K562 (cell line): ENCODE measurements around the gene BEST2. TPM values are rescaled to one million over a fixed set of nuclear protein-coding genes. Genes with fewer than 3 reads are reported as not detected.

ENCODE experiments used
- ASH1L ChIP-seq: fragments of 450-650 bp; IDR thresholded peaks from 2 replicates; pipeline ENCODE4 v1.6.1; 2018; ENCODE audit warnings: borderline replicate concordance, mild to moderate bottlenecking, low read depth; ENCODE audit not compliant: partially characterized antibody
- BRCA1 ChIP-seq, 2 experiments: fragments of 450-650 bp in 1 of 2; sonication (generic) in 1 of 2; formaldehyde crosslinking in 1 of 2; IDR thresholded peaks; 2 replicates each; pipeline versions ENCODE4 v1.5.0 to v1.6.1; 2017 to 2020; ENCODE audit warnings: mild to moderate bottlenecking in 1 of 2, missing genetic modification reagents in 1 of 2
- CAMTA2 ChIP-seq: fragments of 250-450 bp; sonication (Bioruptor Pico); conservative IDR thresholded peaks from 2 replicates; pipeline ENCODE4 v1.5.1; 2022
- EWSR1 ChIP-seq: fragments of 450-650 bp; IDR thresholded peaks from 2 replicates; pipeline ENCODE4 v1.6.1; 2018; ENCODE audit warnings: borderline replicate concordance, mild to moderate bottlenecking, low read depth, moderate library complexity; ENCODE audit not compliant: partially characterized antibody
- ILF3 ChIP-seq: fragments of 450-650 bp; IDR thresholded peaks from 2 replicates; pipeline ENCODE4 v1.6.1; 2018; ENCODE audit warnings: antibody characterized with exemption, mild to moderate bottlenecking, moderate library complexity, borderline replicate concordance
- KAT2B ChIP-seq: IDR thresholded peaks from one replicate; pipeline ENCODE4 v1.6.1; 2012; ENCODE audit warnings: low read depth, mild to moderate bottlenecking, control low read depth, inconsistent platforms, low read length, moderate library complexity
- MAFF ChIP-seq: IDR thresholded peaks from 2 replicates; pipeline ENCODE4 v1.6.1; 2012; ENCODE audit warnings: low read length, improper control_type of control experiment
- MTA2 ChIP-seq: fragments of 450-650 bp; IDR thresholded peaks from 2 replicates; pipeline ENCODE4 v1.6.1; 2016; ENCODE audit warnings: low read depth
- POU5F1 ChIP-seq: fragments of 150-350 bp; IDR thresholded peaks from 2 replicates; pipeline ENCODE4 v1.6.1; 2014; ENCODE audit warnings: borderline replicate concordance, low read length, low read depth, mild to moderate bottlenecking; ENCODE audit not compliant: partially characterized antibody
- SMARCA5 ChIP-seq: fragments of 450-650 bp; IDR thresholded peaks from 2 replicates; pipeline ENCODE4 v1.6.1; 2016
- SRF ChIP-seq, 2 experiments: fragments of 250-450, 450-650 bp in 1 of 2; sonication (Bioruptor Pico) in 1 of 2; sonication (generic) in 1 of 2; formaldehyde crosslinking; IDR thresholded peaks; 2 replicates each; pipeline versions ENCODE4 v1.5.0 to v1.5.1; 2020 to 2022; ENCODE audit warnings: mild to moderate bottlenecking in 1 of 2, missing genetic modification reagents in 1 of 2
- ZBTB7A ChIP-seq: IDR thresholded peaks from 2 replicates; pipeline ENCODE4 v1.6.1; 2011; ENCODE audit warnings: low read depth, mild to moderate bottlenecking, low read length, moderate library complexity, borderline replicate concordance; ENCODE audit not compliant: control insufficient read depth
- ZNF12 ChIP-seq: sonication (generic); formaldehyde crosslinking; IDR thresholded peaks from 2 replicates; pipeline ENCODE4 v1.4.0; 2020; ENCODE audit warnings: mild to moderate bottlenecking, missing genetic modification reagents
- polyA plus RNA-seq, 8 experiments: library from polyadenylated mRNA; depleted of rRNA in 4 of 8; stranded (reverse) in 5 of 8; unstranded in 3 of 8; fragments of >200 nt; fragmentation: Nextera tagmentation in 2 of 8; fragmentation: Illumina TruSeq in 1 of 8; extraction: Ambion mirVana in 2 of 8; extraction: Trizol in 1 of 8; gene quantifications; 2 replicates each; pipeline versions ENCODE4 v1.2.1 to v1.2.3, GENCODE V29; 2011 to 2014; ENCODE audit warnings: inconsistent platforms in 1 of 8, missing spikeins in 1 of 8
- total RNA-seq, 7 experiments: library from RNA; depleted of rRNA in 6 of 7; stranded (reverse); fragments of >200 nt in 6 of 7; fragmentation: Illumina TruSeq in 2 of 7; extraction: Trizol in 2 of 7; gene quantifications; 2 replicates each; pipeline versions ENCODE4 v1.2.1 to v1.2.3, GENCODE V29; 2011 to 2021; ENCODE audit warnings: low replicate concordance in 1 of 7
- TF ChIP-seq, protein P1 (sequence below): fragments of 450-650 bp; IDR thresholded peaks from one replicate; pipeline ENCODE4 v1.6.1; 2018; ENCODE audit warnings: mild to moderate bottlenecking, moderate library complexity; ENCODE audit not compliant: partially characterized antibody
- TF ChIP-seq, protein P2 (sequence below): fragments of 250-450 bp; sonication (Bioruptor Pico); IDR thresholded peaks from 2 replicates; pipeline ENCODE4 v1.4.0; 2020; ENCODE audit warnings: mild to moderate bottlenecking, moderate library complexity
- TF ChIP-seq, protein P3 (sequence below): sonication (generic); formaldehyde crosslinking; IDR thresholded peaks from 2 replicates; pipeline ENCODE4 v1.5.0; 2020; ENCODE audit warnings: missing genetic modification reagents
- TF ChIP-seq, protein P4 (sequence below): sonication (generic); formaldehyde crosslinking; IDR thresholded peaks from 2 replicates; pipeline ENCODE4 v1.8.0; 2022; ENCODE audit warnings: mild to moderate bottlenecking, missing genetic modification reagents

The BEST2 gene
- total and polyA plus RNA-seq, 9 of the 15 experiments (the other 6 are each of a cell fraction or from before 2014, with no cell fraction given), result not detected

DNA sequence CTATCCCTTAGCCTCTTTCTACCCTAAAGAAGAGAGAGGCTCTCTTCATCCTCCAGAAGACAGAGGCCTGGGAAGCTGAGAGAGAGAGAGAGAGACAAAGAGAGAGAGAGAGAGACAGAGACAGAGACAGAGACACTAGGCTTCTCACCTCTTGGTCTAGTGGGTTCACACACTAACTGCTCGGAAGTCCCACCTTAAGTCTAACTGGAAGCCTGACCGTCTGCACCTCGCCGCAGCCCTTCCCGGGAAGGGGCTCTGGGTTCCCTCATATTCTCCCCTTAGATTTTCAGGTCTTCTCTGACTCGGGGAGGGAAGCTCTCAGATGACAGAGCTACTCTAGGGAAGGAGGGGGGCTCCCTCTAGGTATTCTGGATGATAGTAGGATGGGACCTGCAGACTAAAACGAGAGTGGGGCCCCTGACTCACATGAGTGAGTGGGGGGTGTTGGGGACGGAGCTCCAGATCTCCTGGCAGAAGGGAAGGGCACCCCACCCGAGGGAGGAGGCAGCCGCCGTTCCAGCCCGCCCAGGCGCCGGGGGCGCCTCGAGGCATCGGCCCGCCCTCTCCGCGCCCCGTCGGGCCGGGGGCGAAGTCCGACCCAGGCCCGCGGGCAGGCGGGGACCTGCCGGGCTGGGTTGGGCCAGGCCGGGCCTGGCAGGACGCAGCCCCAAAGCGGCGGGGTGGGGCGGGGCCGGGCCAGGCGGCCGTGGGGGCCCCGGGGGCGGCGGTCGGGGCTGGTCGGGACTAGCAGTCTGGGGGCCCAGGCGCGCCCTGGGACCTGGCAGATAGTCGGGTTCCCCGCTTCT lies 37.7 kb downstream of the BEST2 start (continued):
- TF ChIP-seq, protein P1, sequence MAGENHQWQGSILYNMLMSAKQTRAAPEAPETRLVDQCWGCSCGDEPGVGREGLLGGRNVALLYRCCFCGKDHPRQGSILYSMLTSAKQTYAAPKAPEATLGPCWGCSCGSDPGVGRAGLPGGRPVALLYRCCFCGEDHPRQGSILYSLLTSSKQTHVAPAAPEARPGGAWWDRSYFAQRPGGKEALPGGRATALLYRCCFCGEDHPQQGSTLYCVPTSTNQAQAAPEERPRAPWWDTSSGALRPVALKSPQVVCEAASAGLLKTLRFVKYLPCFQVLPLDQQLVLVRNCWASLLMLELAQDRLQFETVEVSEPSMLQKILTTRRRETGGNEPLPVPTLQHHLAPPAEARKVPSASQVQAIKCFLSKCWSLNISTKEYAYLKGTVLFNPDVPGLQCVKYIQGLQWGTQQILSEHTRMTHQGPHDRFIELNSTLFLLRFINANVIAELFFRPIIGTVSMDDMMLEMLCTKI, result no peak
- TF ChIP-seq, protein P2, sequence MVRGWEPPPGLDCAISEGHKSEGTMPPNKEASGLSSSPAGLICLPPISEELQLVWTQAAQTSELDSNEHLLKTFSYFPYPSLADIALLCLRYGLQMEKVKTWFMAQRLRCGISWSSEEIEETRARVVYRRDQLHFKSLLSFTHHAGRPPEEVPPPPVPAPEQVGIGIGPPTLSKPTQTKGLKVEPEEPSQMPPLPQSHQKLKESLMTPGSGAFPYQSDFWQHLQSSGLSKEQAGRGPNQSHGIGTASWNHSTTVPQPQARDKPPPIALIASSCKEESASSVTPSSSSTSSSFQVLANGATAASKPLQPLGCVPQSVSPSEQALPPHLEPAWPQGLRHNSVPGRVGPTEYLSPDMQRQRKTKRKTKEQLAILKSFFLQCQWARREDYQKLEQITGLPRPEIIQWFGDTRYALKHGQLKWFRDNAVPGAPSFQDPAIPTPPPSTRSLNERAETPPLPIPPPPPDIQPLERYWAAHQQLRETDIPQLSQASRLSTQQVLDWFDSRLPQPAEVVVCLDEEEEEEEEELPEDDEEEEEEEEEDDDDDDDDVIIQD (CRISPR knock-in tag), result no peak
- TF ChIP-seq KAT2B, result no peak
- TF ChIP-seq SRF (CRISPR knock-in tag; IDR thresholded peaks at IDR 0.05), result 0 out of 4 replicates have a peak, but pooled peaks of 1 of the 2 experiments have one; percentile 23
- no peak for TF ChIP-seq POU5F1
- TF ChIP-seq ZNF12 (CRISPR knock-in tag), result no peak
- no peak for TF ChIP-seq CAMTA2 (CRISPR knock-in tag)
- no peak for TF ChIP-seq MTA2
- peak; percentile 69; the same call in 1 of the 2 replicates for TF ChIP-seq ZBTB7A
- TF ChIP-seq EWSR1, result no peak
- no peak for TF ChIP-seq BRCA1 (IDR thresholded peaks at IDR 0.05)
- no peak for TF ChIP-seq BRCA1 (CRISPR knock-in tag; IDR thresholded peaks at IDR 0.05)
- no peak for TF ChIP-seq ILF3
- TF ChIP-seq ASH1L, result no peak
- TF ChIP-seq, protein P3, sequence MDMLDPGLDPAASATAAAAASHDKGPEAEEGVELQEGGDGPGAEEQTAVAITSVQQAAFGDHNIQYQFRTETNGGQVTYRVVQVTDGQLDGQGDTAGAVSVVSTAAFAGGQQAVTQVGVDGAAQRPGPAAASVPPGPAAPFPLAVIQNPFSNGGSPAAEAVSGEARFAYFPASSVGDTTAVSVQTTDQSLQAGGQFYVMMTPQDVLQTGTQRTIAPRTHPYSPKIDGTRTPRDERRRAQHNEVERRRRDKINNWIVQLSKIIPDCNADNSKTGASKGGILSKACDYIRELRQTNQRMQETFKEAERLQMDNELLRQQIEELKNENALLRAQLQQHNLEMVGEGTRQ (CRISPR knock-in tag), result no peak
- no peak for TF ChIP-seq MAFF
- TF ChIP-seq SMARCA5, result peak; percentile 39; the same call in 1 of the 2 replicates
- TF ChIP-seq, protein P4, sequence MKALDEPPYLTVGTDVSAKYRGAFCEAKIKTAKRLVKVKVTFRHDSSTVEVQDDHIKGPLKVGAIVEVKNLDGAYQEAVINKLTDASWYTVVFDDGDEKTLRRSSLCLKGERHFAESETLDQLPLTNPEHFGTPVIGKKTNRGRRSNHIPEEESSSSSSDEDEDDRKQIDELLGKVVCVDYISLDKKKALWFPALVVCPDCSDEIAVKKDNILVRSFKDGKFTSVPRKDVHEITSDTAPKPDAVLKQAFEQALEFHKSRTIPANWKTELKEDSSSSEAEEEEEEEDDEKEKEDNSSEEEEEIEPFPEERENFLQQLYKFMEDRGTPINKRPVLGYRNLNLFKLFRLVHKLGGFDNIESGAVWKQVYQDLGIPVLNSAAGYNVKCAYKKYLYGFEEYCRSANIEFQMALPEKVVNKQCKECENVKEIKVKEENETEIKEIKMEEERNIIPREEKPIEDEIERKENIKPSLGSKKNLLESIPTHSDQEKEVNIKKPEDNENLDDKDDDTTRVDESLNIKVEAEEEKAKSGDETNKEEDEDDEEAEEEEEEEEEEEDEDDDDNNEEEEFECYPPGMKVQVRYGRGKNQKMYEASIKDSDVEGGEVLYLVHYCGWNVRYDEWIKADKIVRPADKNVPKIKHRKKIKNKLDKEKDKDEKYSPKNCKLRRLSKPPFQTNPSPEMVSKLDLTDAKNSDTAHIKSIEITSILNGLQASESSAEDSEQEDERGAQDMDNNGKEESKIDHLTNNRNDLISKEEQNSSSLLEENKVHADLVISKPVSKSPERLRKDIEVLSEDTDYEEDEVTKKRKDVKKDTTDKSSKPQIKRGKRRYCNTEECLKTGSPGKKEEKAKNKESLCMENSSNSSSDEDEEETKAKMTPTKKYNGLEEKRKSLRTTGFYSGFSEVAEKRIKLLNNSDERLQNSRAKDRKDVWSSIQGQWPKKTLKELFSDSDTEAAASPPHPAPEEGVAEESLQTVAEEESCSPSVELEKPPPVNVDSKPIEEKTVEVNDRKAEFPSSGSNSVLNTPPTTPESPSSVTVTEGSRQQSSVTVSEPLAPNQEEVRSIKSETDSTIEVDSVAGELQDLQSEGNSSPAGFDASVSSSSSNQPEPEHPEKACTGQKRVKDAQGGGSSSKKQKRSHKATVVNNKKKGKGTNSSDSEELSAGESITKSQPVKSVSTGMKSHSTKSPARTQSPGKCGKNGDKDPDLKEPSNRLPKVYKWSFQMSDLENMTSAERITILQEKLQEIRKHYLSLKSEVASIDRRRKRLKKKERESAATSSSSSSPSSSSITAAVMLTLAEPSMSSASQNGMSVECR (CRISPR knock-in tag), result no peak
